ENCODE results near the gene CPOX. TPM values are rescaled to one million over a fixed set of nuclear protein-coding genes. Genes with fewer than 3 reads are reported as not detected.
"Not testable (repeated sequence)": the region's sequence is repeated elsewhere in the genome, so short reads cannot be mapped to it uniquely, and the experiment has no call there.

CPOX gene
- total RNA-seq, 1 donor from 2014 or later, result 16.9 TPM

DNA sequence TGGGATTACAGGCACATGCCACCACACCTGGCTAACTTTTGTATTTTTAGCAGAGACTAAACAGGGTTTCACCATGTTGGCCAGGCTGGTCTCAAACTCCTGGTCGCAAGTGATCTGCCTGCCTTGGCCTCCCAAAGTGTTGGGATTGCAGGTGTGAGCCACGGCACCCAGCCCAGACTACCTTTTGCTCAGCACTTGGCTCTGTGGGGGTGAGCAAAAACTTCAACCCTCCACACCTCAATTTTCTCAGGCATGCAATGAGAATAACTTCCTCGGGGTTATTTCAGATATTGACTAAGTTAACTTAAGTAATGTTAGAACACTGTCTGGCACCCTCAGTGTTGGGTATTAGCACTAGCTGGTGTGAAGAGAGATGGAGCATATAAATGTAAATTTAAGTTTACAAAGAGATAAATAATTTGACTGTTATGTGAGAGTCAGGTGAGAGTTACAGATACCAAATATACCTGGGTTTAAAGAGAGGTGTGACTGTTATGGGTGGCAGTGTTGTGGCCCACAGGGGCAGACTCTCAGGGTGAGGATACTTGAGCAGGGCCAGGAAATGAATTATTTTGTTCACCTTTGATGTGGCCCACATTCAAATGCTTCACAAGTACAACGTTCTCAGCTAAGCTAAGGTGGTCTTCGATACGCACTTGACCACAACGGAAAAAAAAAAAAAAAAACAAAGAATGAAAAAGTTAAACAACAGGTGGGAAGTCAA lies 29.0 kb downstream of the CPOX start:
- DNase-seq (ENCODE audit: low read depth in 2 of 2), result no peak

DNA sequence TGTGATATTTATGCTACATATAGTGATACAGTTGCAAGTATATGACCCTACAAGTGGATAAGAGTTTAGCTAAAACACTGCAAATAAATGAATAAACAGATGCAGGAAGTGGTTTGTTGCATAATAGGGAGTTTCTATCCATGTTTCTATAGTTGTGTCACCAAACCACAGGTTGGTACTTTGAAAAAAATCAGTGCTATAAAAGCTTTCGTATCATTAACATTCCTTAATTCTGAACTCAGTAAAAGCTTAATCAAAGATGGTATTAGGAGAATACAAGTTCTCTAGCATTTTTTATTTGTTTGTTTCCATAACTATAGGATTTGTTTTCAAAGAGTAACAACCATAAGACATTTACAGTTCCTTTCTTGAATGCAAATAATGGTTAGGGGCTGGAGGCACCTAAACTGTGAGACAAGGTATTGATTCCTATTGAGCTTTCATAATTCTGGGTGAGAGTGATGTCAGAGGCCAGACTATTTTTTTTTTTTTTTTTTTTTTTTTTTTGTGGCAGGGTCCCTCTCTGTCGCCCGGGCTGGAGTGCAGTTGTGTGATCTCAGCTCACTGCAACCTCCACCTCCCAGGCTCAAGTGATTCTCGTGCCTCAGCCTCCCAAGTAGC lies 29.6 kb downstream of the CPOX start:
- DNase-seq (ENCODE audit: low read depth in 2 of 2), result peak in 1 of 2 donors; percentile 7

DNA sequence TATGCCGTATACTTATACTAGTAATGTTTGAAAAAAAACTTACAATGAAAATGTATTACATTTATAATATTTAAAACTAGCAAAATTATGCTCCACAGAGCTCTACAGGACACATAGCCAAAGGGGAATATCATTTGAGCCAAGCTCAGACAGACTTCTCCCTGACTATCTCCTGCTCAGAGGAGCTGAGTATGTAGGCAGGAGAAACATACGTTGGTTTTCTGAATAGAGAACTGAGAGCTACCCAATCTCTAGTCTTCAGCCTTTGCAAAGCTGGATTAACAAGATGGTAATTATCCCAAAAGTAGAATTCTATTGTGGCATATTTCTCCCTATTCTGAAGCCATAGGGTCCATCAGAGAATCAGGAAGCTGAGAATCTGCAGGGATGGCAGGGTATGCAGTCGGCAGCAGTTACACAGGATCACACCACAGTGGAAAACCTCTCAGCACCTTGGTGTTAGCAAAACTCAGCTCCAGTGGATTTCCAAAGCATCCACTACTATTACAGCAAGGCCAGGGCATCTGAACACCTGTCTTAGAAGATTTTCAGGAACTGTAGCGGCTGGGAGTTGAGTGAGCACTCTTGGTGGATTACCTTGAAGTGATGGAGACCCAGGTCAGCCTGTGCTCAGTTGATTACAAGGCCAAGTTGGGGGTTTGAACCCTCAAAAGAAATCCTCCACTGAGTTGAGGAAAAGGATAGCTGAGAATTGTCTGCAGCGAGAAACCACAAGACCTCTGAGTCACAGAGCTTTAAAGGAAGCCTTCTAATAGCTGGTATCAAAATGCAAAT lies 31.5 kb downstream of the CPOX start:
- peak in 1 of 2 donors; percentile 8 for DNase-seq (ENCODE audit: low read depth in 2 of 2)

DNA sequence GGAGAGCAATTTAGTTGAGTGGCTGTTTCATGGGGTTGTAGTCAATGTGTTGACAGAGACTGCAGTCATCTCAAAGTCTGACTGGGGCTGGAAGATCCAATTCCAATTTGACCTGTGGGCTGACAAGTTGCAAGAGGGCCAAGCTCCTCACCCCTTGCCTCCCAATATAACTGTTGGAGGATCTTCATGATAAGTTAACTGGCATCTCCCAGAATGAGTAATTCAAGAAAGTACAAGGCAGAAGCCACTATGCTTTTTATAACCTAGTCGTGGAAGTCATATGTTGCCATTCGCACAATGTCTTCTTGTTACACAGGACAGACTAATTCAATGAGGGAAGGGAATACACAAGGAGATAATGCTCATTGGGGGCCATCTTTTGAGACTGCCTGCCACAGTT lies 32.5 kb downstream of the CPOX start:
- no peak for DNase-seq (ENCODE audit: low read depth in 2 of 2)

DNA sequence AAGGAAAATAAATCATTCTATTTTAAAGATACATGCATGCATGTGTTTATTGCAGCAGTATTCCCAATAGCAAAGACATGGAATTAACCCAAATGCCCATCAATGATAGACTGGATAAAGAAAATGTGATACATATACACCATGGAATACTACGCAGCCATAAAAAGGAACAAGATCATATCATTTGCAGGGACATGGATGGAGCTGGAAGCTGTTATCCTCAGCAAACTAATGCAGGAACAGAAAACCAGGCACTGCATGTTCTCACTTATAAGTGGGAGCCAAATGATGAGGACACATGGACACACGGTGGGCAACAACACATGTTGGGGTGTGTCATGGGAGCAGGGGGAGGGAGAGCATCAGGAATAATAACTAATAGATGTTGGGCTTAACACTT lies 33.6 kb downstream of the CPOX start:
- not testable (repeated sequence) for DNase-seq (ENCODE audit: low read depth in 2 of 2)

DNA sequence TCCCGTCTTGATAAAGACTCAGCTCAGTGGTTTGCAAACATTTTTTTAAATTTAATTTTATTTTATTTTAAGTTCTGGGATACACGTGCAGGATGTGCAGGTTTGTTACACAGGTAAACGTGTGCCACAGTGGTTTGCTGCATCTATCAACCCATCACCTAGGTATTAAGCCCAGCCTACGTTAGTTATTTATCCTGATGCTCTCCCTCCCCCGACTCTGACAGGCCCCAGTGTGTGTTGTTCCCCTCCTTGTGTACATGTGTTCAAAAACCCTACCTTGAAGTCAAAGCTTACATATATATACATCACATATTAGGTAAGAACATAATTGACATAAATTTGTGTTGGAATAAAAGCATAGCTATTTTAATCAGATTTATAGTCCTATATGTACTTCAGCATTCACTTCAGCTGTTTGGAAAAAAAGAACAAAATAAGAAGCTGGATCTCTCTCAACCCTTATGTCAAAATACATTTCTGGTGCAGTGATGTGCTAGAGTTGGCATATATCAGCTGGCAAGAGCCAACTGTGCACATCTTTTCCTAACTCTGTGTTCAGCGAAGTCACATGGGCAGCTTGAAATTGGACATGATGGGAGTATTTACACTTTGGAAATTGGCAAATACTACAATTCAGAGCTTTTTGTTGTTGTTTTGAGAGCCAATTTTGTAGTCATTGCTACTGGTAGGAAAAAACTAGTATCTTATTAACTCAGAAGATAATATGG lies 35.1 kb downstream of the CPOX start:
- DNase-seq (ENCODE audit: low read depth in 2 of 2), result no peak

DNA sequence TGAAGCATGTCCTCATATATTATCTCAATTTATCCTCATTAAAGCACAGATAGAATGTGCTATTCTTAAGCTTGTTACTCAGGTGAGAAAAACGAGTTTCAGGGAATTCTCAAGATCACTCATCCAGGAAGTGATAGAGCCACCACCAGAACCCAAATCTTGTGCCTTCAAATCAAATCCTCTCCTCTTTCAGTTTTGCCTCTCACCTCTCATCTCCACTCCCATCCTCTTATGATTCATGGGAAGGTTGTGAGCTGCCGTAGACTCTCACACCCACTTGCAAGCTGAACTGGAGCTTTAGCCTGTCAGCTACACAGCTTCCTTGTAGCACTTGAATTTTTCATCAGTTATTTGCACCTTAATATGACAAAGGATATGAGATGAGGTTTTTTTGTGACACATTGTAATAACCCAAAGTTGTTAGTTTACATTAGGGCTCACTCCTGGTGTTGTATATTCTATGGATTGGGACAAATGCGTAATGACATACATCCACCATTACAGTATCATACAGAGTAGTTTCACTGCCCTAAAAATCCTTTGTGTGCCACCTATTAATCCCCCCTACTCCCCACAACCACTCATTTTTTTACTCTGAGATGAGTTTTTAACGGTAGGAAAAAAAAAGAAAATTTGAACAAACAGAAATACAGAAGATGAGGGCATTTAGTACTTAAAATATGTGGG lies 35.9 kb downstream of the CPOX start:
- no peak for DNase-seq (ENCODE audit: low read depth in 2 of 2)

DNA sequence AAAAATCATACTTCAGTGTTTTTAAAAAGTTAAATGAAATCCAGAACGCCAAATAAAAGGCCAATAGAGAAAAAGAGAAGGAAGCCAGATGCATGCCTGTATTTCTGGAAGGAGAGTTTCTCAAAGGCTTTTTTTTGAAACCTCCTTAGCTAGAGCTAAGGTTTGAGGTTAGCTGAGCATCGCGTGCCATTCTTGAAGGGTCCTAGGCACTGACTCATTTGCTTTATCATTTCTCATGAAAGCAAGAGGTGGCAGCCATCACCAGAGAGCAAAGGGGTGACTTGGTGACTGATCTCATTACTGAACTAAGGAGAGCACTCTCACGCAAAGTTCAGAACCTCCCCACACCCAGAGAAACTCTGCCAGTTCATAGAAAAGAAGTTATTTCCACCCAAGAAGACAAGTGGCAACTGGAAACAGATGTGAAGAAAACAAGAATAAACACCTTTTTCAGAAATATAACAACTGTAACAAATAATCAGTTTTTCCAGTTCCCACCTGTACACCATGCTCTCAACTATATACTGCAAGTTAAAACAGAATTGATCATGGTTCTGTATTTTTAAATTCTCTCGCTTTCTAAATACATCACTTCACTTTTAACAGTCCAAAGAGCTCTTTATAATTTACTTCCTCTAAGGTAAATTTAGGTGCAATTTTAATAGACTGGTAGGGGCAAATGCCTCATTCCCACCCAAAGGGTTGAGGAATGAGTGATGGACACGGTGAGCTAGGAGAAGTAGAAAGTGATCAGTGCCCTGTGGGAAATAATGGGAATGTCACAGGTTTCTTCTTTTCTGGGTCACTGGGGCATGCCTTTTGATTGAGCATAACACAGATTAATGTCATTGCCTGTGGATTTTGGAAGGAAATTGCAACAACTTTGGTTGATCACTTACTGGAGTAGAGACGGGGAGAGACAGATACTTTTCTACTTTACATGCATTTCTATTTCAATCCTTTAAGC lies 37.0 kb downstream of the CPOX start:
- DNase-seq (ENCODE audit: low read depth in 2 of 2), result no peak

DNA sequence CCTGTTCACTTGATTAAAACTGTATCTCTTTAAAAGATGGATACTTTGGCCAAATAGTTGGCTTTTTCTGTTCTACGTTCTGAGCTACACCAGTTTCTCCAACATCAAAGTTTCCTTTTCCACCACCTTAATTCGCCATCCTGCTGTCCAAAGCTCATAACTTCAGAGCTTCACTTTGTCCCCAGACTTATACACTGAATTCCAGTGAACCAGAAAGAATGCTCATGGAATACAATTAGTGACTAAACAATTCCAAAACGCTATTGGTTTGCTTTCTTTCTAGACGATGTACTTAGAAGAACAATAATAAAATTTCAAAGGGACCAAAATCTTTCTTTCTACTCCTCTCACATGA lies 38.4 kb downstream of the CPOX start:
- no peak for DNase-seq (ENCODE audit: low read depth in 2 of 2)

DNA sequence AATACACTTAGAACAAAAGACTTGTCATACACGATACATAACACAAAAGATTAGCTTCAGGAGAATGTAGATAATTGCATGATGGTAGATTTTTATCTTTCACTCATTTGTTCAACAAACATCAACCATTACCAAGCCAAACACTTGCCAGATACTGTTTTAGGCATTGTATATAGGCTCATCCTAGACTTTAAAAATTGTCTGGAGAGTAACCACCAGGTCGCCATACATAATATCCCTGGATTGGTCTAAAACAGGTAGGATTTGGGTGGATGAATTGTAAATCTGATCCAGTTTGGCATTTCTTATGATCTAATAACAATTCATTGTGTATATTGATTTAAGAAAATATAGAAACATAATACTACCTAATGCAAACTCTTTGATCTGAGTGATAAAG lies 38.8 kb downstream of the CPOX start:
- DNase-seq (ENCODE audit: low read depth in 2 of 2), result no peak

DNA sequence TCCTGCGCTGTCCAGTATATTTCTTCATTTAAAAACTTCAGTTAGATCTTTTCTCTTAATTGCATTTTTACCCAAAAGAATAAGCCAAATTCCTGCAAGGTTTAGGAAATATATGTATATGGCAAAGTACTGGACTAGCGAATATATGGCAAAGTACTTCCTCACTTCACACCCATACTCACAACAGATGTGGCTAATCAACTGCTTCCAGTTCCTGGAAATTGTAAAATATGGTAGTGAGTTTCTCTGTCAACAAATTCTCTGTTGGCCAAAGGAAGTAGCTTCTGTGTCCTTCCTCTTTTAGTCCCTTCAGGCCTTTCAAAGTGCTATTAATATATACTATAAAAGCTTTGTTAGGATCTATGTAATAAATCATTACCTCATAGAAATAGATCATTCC lies 39.7 kb downstream of the CPOX start:
- no peak for DNase-seq (ENCODE audit: low read depth in 2 of 2)

DNA sequence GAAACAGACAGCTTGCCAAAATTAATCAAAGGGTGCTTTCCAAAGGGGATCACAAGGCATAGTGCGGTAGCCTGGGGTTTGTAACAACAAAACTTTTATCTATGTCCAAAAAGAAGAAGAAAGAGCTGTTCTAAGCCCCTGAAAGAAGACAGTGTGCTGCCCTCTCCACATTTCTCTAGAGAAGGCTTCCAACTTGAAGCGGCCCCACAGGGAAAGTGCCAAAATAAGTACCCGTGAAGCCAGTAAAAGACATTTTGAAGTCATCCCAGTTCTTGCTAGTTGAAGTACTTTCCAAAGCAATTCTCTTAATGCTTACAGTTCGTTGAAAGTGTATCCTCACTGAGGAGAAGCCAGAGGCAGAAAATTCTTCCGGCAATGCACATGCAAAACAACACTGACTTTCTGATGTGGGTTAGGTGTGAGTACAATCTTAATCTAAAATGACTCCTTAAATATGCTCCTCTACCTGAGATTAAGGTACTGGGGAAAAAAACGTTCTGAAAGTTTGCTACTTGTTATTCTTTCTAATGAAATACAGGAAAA lies 40.3 kb downstream of the CPOX start:
- no peak for DNase-seq (ENCODE audit: low read depth in 2 of 2)

DNA sequence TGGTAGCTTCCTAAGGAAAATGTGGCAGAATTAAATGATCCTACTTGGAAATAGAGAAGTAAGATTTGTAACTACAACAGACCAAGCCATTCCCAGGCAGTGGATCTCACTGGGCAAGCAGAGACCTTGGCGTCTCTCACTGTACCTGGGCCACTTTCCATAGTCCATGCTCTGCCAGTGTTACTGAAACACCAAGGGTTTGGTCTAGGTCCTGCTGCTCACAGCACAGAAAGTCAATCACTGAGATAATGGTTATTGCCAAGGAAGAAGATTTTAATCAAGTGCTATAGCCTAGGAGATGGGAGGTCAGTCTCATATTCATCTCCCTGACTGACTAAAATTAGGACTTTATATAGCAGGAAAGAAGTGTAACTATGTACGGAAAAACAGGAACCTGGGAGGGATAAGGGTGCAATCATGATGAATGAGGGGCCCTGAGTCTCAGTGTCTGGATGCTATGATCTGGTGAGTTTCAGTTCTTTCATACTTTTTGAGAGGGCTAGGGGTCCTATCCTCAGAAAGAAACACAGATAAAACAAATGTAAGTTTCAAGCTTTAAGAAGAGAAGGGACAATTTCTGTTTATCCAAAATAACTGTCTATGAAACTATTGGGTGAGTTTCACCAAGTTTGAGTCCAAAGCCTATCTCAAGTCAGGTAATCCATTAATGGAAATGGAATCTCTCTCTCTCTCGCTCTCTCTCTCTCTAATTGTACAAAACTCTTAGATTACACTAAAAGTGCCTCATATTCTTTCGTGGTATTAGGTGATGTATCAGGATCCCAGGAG lies 41.0 kb downstream of the CPOX start:
- DNase-seq (ENCODE audit: low read depth in 2 of 2), result no peak

DNA sequence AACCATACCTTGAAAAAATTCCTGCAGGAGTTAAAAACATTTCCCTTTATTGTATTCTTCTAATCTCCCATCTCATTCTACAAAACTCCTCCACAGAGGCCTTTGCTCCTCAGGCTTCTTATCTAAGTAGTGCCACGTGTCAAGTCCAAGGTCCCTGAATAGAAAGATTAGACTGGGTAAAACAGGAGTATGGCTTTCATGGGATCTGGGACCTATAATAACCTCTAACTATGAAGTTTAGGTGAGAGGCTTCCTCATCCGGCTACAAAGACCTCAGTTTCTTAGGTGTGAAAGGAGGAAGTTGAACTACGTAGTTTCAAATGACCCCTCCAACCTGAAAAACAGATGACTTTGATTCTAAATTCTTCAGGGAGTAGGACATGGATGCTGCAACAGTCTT lies 41.7 kb downstream of the CPOX start:
- no peak for DNase-seq (ENCODE audit: low read depth in 2 of 2)

DNA sequence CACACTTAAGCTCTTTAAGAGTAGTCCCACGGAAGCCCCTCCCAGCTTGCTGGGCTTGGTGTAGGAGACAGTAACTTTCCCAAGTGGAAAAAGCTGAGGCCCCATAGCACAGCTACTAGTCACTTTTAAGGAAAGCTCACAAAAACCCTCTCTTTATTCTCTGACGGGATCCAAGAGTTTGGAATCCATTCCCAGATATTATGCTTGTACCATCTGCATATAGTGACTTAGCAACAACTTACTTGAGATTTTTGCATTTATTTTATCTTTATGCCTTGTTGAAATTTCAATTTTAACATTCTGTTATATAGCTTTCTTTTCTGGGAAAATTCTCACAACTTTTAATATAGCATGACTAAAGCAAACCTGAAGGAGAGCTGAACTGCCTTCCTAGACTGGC lies 42.2 kb downstream of the CPOX start:
- DNase-seq (ENCODE audit: low read depth in 2 of 2), result no peak

DNA sequence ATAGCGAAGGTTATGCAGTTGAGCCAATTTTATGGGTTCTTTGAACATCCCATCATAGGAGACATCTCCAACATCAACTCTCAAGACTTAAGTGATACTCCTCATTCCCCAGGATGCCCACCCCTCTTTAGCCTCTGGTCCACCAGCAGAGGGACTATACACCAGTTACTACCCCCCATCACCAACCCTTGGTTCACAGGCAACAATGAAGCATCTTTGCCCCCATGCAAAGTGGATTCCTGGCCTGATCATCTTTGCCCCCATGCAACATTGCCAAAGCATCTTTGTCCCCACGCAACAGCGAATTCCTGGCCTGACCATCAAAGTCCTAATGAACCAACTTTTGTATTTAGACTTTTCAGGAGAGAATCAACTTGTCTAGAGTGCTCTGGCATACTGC lies 42.6 kb downstream of the CPOX start:
- no peak for DNase-seq (ENCODE audit: low read depth in 2 of 2)

DNA sequence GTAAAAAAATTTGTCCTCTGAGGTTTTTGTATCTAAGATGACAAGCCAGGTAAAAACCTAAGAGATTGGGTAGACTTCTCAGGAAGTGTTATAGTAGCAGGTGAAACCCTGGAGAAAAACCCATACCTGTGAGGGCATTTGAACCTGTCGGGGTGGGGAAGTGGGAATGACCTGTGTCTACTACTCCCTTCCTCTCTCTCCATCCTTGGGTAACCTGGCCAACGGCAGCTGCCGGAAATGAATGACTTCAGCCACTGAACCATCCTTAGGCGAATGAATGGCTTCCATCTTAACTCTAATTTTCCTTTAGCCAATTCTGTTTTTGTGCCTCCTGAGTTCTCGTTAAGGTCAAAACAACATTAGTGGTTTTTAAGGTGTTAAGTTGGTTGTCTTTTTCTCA lies 44.9 kb downstream of the CPOX start:
- no peak for DNase-seq (ENCODE audit: low read depth in 2 of 2)

DNA sequence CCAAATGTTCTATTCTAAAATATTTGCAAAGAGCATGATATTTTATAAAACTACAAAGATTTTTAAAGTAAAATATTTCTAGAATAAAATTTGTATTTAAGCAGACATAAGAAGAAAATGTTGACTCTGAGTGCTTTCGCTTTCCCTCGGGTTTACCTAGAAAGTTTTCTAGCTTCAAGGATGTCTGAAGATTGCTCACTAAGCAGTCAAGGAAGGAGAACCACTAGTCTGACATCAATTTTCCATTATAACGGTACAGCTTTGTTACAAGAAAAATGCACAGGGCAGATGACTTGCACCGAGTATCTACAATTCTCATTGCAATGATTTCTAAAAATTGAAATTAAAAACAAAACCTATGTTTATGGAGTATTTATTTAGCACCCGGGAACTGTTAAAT lies 47.5 kb downstream of the CPOX start:
- DNase-seq (ENCODE audit: low read depth in 2 of 2), result no peak

DNA sequence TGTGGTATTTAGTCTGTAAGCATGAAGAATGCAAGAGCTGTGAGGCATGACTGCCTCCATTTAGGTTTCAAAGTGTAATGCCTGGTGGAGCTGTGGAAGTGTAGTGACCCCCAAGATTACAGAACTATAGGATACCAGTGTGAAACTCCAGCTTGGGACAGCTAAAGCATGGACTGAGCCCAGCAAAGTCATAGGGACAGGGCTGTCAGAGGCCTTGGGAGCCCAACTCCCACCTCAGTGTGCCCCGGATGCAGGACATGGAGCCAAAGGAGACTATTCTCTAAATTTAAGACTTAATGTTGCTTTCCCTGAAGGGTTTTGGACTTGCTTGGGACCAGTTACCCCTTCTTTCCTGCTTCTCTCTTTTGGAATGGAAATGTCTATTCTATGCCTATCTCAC lies 50.8 kb downstream of the CPOX start:
- no peak for DNase-seq (ENCODE audit: low read depth in 2 of 2)

Measured in lung microvascular endothelial cell (primary cell).